HG03432 (cell line): ENCODE measurements around the gene LRP1B.

ENCODE experiments used
- ATAC-seq: cut with Tn5 transposase; IDR thresholded peaks from one replicate; pipeline ENCODE4 v1.9.1; 2021; ENCODE audit warnings: mild to moderate bottlenecking, moderate library complexity; ENCODE audit not compliant: unreplicated experiment

LRP1B gene

GRCh38 chr2:142131010-142131669, at the start of gene LRP1B:
TSS of gene LRP1B (minus strand) at chr2:142131016. CDS start at chr2:142130729, 287 bp downstream.
- peak; percentile 67 for ATAC-seq

GRCh38 chr2:142179686-142180085, 48.9 kb upstream of the LRP1B start:
- no peak for ATAC-seq

- ATAC-seq: no peak
Measured at GRCh38 chr2:142178604-142179003, 47.8 kb upstream of the LRP1B start.

GRCh38 chr2:142176941-142177340, 46.1 kb upstream of the LRP1B start:
- ATAC-seq: no peak

- ATAC-seq: no peak
Measured at GRCh38 chr2:142175813-142176338, 45.1 kb upstream of the LRP1B start.

GRCh38 chr2:142174176-142174575, 43.4 kb upstream of the LRP1B start:
- ATAC-seq: no peak

GRCh38 chr2:142170847-142171246, 40.0 kb upstream of the LRP1B start:
- ATAC-seq: no peak

GRCh38 chr2:142165790-142166189, 35.0 kb upstream of the LRP1B start:
- ATAC-seq: peak; percentile 100

GRCh38 chr2:142153601-142154000, 22.8 kb upstream of the LRP1B start:
- no peak for ATAC-seq

- no peak for ATAC-seq
Measured at GRCh38 chr2:142150453-142150852, 19.6 kb upstream of the LRP1B start.

GRCh38 chr2:142144547-142144946, 13.7 kb upstream of the LRP1B start:
- ATAC-seq: no peak

GRCh38 chr2:142142595-142142994, 11.8 kb upstream of the LRP1B start:
- no peak for ATAC-seq

- ATAC-seq: no peak
Measured at GRCh38 chr2:142140434-142140845, 9.6 kb upstream of the LRP1B start.

GRCh38 chr2:142139384-142139783, 8.6 kb upstream of the LRP1B start:
- no peak for ATAC-seq

- ATAC-seq: no peak
Measured at GRCh38 chr2:142136571-142136970, 5.8 kb upstream of the LRP1B start.

GRCh38 chr2:142134911-142135310, 4.1 kb upstream of the LRP1B start:
- ATAC-seq: no peak

GRCh38 chr2:142130111-142131009, 456 bp downstream of the LRP1B start:
- peak; percentile 53 for ATAC-seq

- no peak for ATAC-seq
Measured at GRCh38 chr2:142128105-142128504, 2.7 kb downstream of the LRP1B start.

- ATAC-seq: no peak
Measured at GRCh38 chr2:142127248-142127647, 3.6 kb downstream of the LRP1B start.

- ATAC-seq: no peak
Measured at GRCh38 chr2:142124706-142125105, 6.1 kb downstream of the LRP1B start.

GRCh38 chr2:142119347-142119746, 11.5 kb downstream of the LRP1B start:
- no peak for ATAC-seq

- no peak for ATAC-seq
Measured at GRCh38 chr2:142112757-142113221, 18.0 kb downstream of the LRP1B start.
